ENCODE results near the gene KLHL29. TPM values are rescaled to one million over a fixed set of nuclear protein-coding genes. Genes with fewer than 3 reads are reported as not detected.
"Not testable (repeated sequence)": the region's sequence is repeated elsewhere in the genome, so short reads cannot be mapped to it uniquely, and the experiment has no call there.

Gene KLHL29
- 1.0 TPM for total RNA-seq

- Histone ChIP-seq H3K27me3 (ENCODE audit: insufficient read depth, low read length) (peaks cover 69% of the 10 kb centered on the region), H3K9me3 (ENCODE audit: low read depth, low read length) (no peaks in the 10 kb centered on the region), H3K4me1 (ENCODE audit: insufficient read depth, low read length) (peaks cover 28% of the 10 kb centered on the region), H3K4me3 (ENCODE audit: low read length) (peak within 1 kb of the TSS; percentile 22)
Observed at GRCh38 chr2:23384551-23385343, at the start of gene KLHL29. TSS of gene KLHL29 (plus strand) at chr2:23385179. CDS start at chr2:23562197, 177,018 bp downstream.

GRCh38 chr2:23335550-23335949 is 49.4 kb upstream of the KLHL29 start:
- Histone ChIP-seq H3K27me3 (ENCODE audit: insufficient read depth, low read length) (no peaks in the 10 kb centered on the region), H3K9me3 (ENCODE audit: low read depth, low read length) (no peaks in the 10 kb centered on the region), H3K4me1 (ENCODE audit: insufficient read depth, low read length) (no peaks in the 10 kb centered on the region), H3K4me3 (ENCODE audit: low read length) (no peak overlapping the region)

- H3K27me3 ChIP-seq (ENCODE audit: insufficient read depth, low read length): no peaks in the 10 kb centered on the region
- no peaks in the 10 kb centered on the region for H3K9me3 ChIP-seq (ENCODE audit: low read depth, low read length)
- no peak overlapping the region for H3K4me3 ChIP-seq (ENCODE audit: low read length)
- no peaks in the 10 kb centered on the region for H3K4me1 ChIP-seq (ENCODE audit: insufficient read depth, low read length)
Observed at GRCh38 chr2:23342075-23342474, 42.9 kb upstream of the KLHL29 start.

- Histone ChIP-seq H3K9me3 (ENCODE audit: low read depth, low read length) (no peaks in the 10 kb centered on the region), H3K27me3 (ENCODE audit: insufficient read depth, low read length) (no peaks in the 10 kb centered on the region), H3K4me3 (ENCODE audit: low read length) (no peak overlapping the region), H3K4me1 (ENCODE audit: insufficient read depth, low read length) (no peaks in the 10 kb centered on the region)
Observed at GRCh38 chr2:23346029-23346428, 39.0 kb upstream of the KLHL29 start.

- Histone ChIP-seq H3K27me3 (ENCODE audit: insufficient read depth, low read length) (peaks cover 2% of the 10 kb centered on the region), H3K4me1 (ENCODE audit: insufficient read depth, low read length) (no peaks in the 10 kb centered on the region), H3K4me3 (ENCODE audit: low read length) (no peak overlapping the region), H3K9me3 (ENCODE audit: low read depth, low read length) (no peaks in the 10 kb centered on the region)
Observed at GRCh38 chr2:23346781-23347180, 38.2 kb upstream of the KLHL29 start.

- no peak overlapping the region for H3K4me3 ChIP-seq (ENCODE audit: low read length)
- H3K4me1 ChIP-seq (ENCODE audit: insufficient read depth, low read length): no peaks in the 10 kb centered on the region
- no peaks in the 10 kb centered on the region for H3K9me3 ChIP-seq (ENCODE audit: low read depth, low read length)
- peaks cover 9% of the 10 kb centered on the region for H3K27me3 ChIP-seq (ENCODE audit: insufficient read depth, low read length)
Observed at GRCh38 chr2:23347471-23348092, 37.4 kb upstream of the KLHL29 start.

GRCh38 chr2:23348093-23348481 is 36.9 kb upstream of the KLHL29 start:
- not testable (repeated sequence) for H3K27me3 ChIP-seq (ENCODE audit: insufficient read depth, low read length); H3K4me1 ChIP-seq (ENCODE audit: insufficient read depth, low read length); H3K4me3 ChIP-seq (ENCODE audit: low read length); H3K9me3 ChIP-seq (ENCODE audit: low read depth, low read length)

GRCh38 chr2:23349508-23349907 is 35.5 kb upstream of the KLHL29 start:
- peaks cover 9% of the 10 kb centered on the region for H3K27me3 ChIP-seq (ENCODE audit: insufficient read depth, low read length)
- no peaks in the 10 kb centered on the region for H3K4me1 ChIP-seq (ENCODE audit: insufficient read depth, low read length)
- H3K4me3 ChIP-seq (ENCODE audit: low read length): no peak overlapping the region
- H3K9me3 ChIP-seq (ENCODE audit: low read depth, low read length): no peaks in the 10 kb centered on the region

GRCh38 chr2:23350041-23350791 is 34.8 kb upstream of the KLHL29 start:
- H3K27me3 ChIP-seq (ENCODE audit: insufficient read depth, low read length): peaks cover 9% of the 10 kb centered on the region
- no peaks in the 10 kb centered on the region for H3K9me3 ChIP-seq (ENCODE audit: low read depth, low read length)
- no peaks in the 10 kb centered on the region for H3K4me1 ChIP-seq (ENCODE audit: insufficient read depth, low read length)
- H3K4me3 ChIP-seq (ENCODE audit: low read length): no peak overlapping the region

GRCh38 chr2:23350792-23351355 is 34.1 kb upstream of the KLHL29 start:
- Histone ChIP-seq H3K4me1 (ENCODE audit: insufficient read depth, low read length) (no peaks in the 10 kb centered on the region), H3K27me3 (ENCODE audit: insufficient read depth, low read length) (peaks cover 9% of the 10 kb centered on the region), H3K9me3 (ENCODE audit: low read depth, low read length) (no peaks in the 10 kb centered on the region), H3K4me3 (ENCODE audit: low read length) (no peak overlapping the region)

GRCh38 chr2:23351388-23352141 is 33.4 kb upstream of the KLHL29 start:
- Histone ChIP-seq H3K9me3 (ENCODE audit: low read depth, low read length) (no peaks in the 10 kb centered on the region), H3K4me3 (ENCODE audit: low read length) (no peak overlapping the region), H3K4me1 (ENCODE audit: insufficient read depth, low read length) (no peaks in the 10 kb centered on the region), H3K27me3 (ENCODE audit: insufficient read depth, low read length) (peaks cover 9% of the 10 kb centered on the region)

GRCh38 chr2:23354554-23354953 is 30.4 kb upstream of the KLHL29 start:
- peaks cover 9% of the 10 kb centered on the region for H3K27me3 ChIP-seq (ENCODE audit: insufficient read depth, low read length)

GRCh38 chr2:23355001-23355400 is 30.0 kb upstream of the KLHL29 start:
- Histone ChIP-seq H3K9me3 (ENCODE audit: low read depth, low read length) (no peaks in the 10 kb centered on the region), H3K27me3 (ENCODE audit: insufficient read depth, low read length) (peaks cover 9% of the 10 kb centered on the region), H3K4me1 (ENCODE audit: insufficient read depth, low read length) (no peaks in the 10 kb centered on the region), H3K4me3 (ENCODE audit: low read length) (no peak overlapping the region)

More at GRCh38 chr2:23354554-23354953, 30.4 kb upstream of the KLHL29 start:
- Histone ChIP-seq H3K4me1 (ENCODE audit: insufficient read depth, low read length) (no peaks in the 10 kb centered on the region), H3K4me3 (ENCODE audit: low read length) (no peak overlapping the region), H3K9me3 (ENCODE audit: low read depth, low read length) (no peaks in the 10 kb centered on the region)

GRCh38 chr2:23356711-23357110 is 28.3 kb upstream of the KLHL29 start:
- H3K9me3 ChIP-seq (ENCODE audit: low read depth, low read length): no peaks in the 10 kb centered on the region
- no peak overlapping the region for H3K4me3 ChIP-seq (ENCODE audit: low read length)
- H3K4me1 ChIP-seq (ENCODE audit: insufficient read depth, low read length): no peaks in the 10 kb centered on the region
- peaks cover 7% of the 10 kb centered on the region for H3K27me3 ChIP-seq (ENCODE audit: insufficient read depth, low read length)
